Vagina (tissue), 2 donors: ENCODE measurements around the gene IQGAP3.

Source experiments
- CTCF ChIP-seq, 3 experiments: fragments of 450-650 bp in 2 of 3; fragments of 200-600 bp in 1 of 3; sonication (generic) in 1 of 3; IDR thresholded peaks; one replicate each; pipeline ENCODE4 v1.5.1; 2017 to 2019; ENCODE audit warnings: antibody characterized with exemption in 3 of 3, mild to moderate bottlenecking in 2 of 3, moderate library complexity in 2 of 3
- POLR2A ChIP-seq, 2 donors: fragments of 450-650 bp; IDR thresholded peaks; one replicate each; pipeline ENCODE4 v1.6.1; 2017; ENCODE audit warnings: antibody characterized with exemption in 2 of 2, mild to moderate bottlenecking in 2 of 2, moderate library complexity in 2 of 2

GRCh38 chr1:156549831-156550230 lies 22.5 kb downstream of the IQGAP3 start:
- TF ChIP-seq POLR2A (IDR thresholded peaks at IDR 0.05) = no peak
- no peak for TF ChIP-seq CTCF (IDR thresholded peaks at IDR 0.05)
